Measurements from ENCODE around the gene KRT38. TPM values are rescaled to one million over a fixed set of nuclear protein-coding genes. Genes with fewer than 3 reads are reported as not detected.
A peak's percentile ranks its signal among the peaks of the same experiment; 100 is the strongest.

KRT38 gene
- total RNA-seq, 1 donor from 2014 or later = not detected

DNA sequence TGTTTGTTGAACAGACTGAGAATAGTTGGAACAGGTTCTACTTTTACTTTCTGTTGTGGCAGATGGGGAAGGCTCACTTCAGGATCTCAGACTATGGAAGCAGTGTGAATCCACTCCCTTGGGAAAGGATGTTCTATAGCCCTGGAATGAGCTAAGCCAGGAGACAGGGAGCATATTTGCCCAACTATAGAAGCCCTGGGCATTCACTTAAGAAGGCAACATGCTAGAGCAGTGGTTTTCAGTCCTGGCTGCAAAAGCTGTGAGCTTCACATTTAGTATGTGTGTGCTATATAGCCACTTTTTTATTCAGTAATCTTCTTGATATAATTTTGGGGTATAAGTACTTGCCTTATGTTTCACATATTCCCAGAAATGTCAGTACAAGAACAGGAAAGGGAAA, 27.6 kb upstream of the KRT38 start:
- Mint-ChIP-seq H3K27ac (ENCODE audit: unreplicated experiment) (no peak overlapping the region), H3K27me3 (ENCODE audit: low read depth, unreplicated experiment) (peaks cover 20% of the 10 kb centered on the region), H3K4me3 (ENCODE audit: unreplicated experiment) (no peak overlapping the region), H3K36me3 (ENCODE audit: low read depth, unreplicated experiment) (no peaks in the 10 kb centered on the region), H3K9me3 (ENCODE audit: unreplicated experiment) (peaks cover 17% of the 10 kb centered on the region), H3K4me1 (ENCODE audit: low read depth, unreplicated experiment) (peaks cover 6% of the 10 kb centered on the region)
- DNase-seq (ENCODE audit: low read depth) = no peak
- no peaks in the 10 kb centered on the region for H3K79me2 ChIP-seq (ENCODE audit: insufficient read depth, low read length)
- no peak overlapping the region for H3K4me2 ChIP-seq (ENCODE audit: low read length)
- H3K27ac ChIP-seq (ENCODE audit: low read depth, low read length) = no peak overlapping the region
- TF ChIP-seq CTCF (IDR thresholded peaks at IDR 0.05; ENCODE audit: insufficient read depth, low read depth, low read length) (no peak), EZH2 (IDR thresholded peaks at IDR 0.05; ENCODE audit: insufficient read depth, low read length) (no peak)
- peaks cover 4% of the 10 kb centered on the region for H3K9me3 ChIP-seq (ENCODE audit: insufficient read depth, low read depth, low read length)
- H2AFZ ChIP-seq (ENCODE audit: low read depth, low read length) = no peak overlapping the region
- H4K20me1 ChIP-seq (ENCODE audit: insufficient read depth, low read length) = no peaks in the 10 kb centered on the region
- no peak overlapping the region for H3K9ac ChIP-seq (ENCODE audit: low read length)
- peaks cover 11% of the 10 kb centered on the region for H3K4me1 ChIP-seq (ENCODE audit: insufficient read depth, low read length)
- peak; percentile 9 for FAIRE-seq
- no peaks in the 10 kb centered on the region for H3K27me3 ChIP-seq (ENCODE audit: insufficient read depth, low read length)
- no peak overlapping the region for H3K4me3 ChIP-seq (ENCODE audit: insufficient read depth, low read depth, low read length)
- no peaks in the 10 kb centered on the region for H3K36me3 ChIP-seq (ENCODE audit: insufficient read depth, low read length)

GRCh38 chr17:41467561-41467960, 26.8 kb upstream of the KRT38 start:
- peaks cover 6% of the 10 kb centered on the region for H3K4me1 Mint-ChIP-seq (ENCODE audit: low read depth, unreplicated experiment)
- H3K9me3 ChIP-seq (ENCODE audit: insufficient read depth, low read depth, low read length) = peaks cover 4% of the 10 kb centered on the region
- peaks cover 16% of the 10 kb centered on the region for H3K9me3 Mint-ChIP-seq (ENCODE audit: unreplicated experiment)

More at GRCh38 chr17:41467561-41467960, 26.8 kb upstream of the KRT38 start:
- peaks cover 21% of the 10 kb centered on the region for H3K27me3 Mint-ChIP-seq (ENCODE audit: low read depth, unreplicated experiment)
- no peak overlapping the region for H3K4me3 ChIP-seq (ENCODE audit: insufficient read depth, low read depth, low read length)
- no peak for TF ChIP-seq EZH2 (IDR thresholded peaks at IDR 0.05; ENCODE audit: insufficient read depth, low read length)
- TF ChIP-seq CTCF (IDR thresholded peaks at IDR 0.05; ENCODE audit: insufficient read depth, low read depth, low read length) = no peak
- no peak overlapping the region for H3K9ac ChIP-seq (ENCODE audit: low read length)
- no peak for FAIRE-seq
- H3K4me3 Mint-ChIP-seq (ENCODE audit: unreplicated experiment) = no peak overlapping the region
- no peak overlapping the region for H2AFZ ChIP-seq (ENCODE audit: low read depth, low read length)
- no peaks in the 10 kb centered on the region for H3K27me3 ChIP-seq (ENCODE audit: insufficient read depth, low read length)
- no peak overlapping the region for H3K4me2 ChIP-seq (ENCODE audit: low read length)
- no peaks in the 10 kb centered on the region for H3K36me3 Mint-ChIP-seq (ENCODE audit: low read depth, unreplicated experiment)
- no peaks in the 10 kb centered on the region for H3K36me3 ChIP-seq (ENCODE audit: insufficient read depth, low read length)
- DNase-seq (ENCODE audit: low read depth) = peak; percentile 45
- H3K4me1 ChIP-seq (ENCODE audit: insufficient read depth, low read length) = peaks cover 11% of the 10 kb centered on the region
- H3K27ac ChIP-seq (ENCODE audit: low read depth, low read length) = no peak overlapping the region
- no peaks in the 10 kb centered on the region for H3K79me2 ChIP-seq (ENCODE audit: insufficient read depth, low read length)
- H3K27ac Mint-ChIP-seq (ENCODE audit: unreplicated experiment) = no peak overlapping the region
- no peaks in the 10 kb centered on the region for H4K20me1 ChIP-seq (ENCODE audit: insufficient read depth, low read length)
